WI38 (cell line): ENCODE results near the gene COL18A1.

Experiments
- H3K4me3 ChIP-seq: 2 replicates; pipeline ENCODE4 v1.5.1; 2011; ENCODE audit warnings: low read depth, mild to moderate bottlenecking, control low read depth, low read length
- TF ChIP-seq, protein P1 (sequence below): IDR thresholded peaks from 2 replicates; pipeline ENCODE4 v1.5.1; 2012; ENCODE audit warnings: low read depth, mild to moderate bottlenecking, control low read depth, low read length

The COL18A1 gene

DNA sequence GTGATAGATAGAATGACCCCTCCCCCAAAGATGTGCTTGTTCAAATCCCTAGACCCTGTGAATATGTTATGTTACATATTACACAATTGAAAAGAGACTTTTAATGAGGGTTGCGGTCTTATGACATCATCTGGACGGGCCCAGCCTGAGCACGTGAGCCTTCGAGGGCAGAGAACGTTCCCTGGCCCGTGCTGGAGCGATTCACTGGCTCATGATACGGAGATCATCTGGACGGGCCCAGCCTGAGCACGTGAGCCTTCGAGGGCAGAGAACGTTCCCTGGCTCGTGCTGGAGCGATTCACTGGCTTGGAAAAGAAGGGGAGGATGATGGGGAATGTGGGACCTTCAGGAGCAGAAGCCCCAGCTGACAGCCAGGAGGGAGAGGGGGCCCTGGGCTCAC is 34.4 kb upstream of the COL18A1 start:
- TF ChIP-seq, protein P1, sequence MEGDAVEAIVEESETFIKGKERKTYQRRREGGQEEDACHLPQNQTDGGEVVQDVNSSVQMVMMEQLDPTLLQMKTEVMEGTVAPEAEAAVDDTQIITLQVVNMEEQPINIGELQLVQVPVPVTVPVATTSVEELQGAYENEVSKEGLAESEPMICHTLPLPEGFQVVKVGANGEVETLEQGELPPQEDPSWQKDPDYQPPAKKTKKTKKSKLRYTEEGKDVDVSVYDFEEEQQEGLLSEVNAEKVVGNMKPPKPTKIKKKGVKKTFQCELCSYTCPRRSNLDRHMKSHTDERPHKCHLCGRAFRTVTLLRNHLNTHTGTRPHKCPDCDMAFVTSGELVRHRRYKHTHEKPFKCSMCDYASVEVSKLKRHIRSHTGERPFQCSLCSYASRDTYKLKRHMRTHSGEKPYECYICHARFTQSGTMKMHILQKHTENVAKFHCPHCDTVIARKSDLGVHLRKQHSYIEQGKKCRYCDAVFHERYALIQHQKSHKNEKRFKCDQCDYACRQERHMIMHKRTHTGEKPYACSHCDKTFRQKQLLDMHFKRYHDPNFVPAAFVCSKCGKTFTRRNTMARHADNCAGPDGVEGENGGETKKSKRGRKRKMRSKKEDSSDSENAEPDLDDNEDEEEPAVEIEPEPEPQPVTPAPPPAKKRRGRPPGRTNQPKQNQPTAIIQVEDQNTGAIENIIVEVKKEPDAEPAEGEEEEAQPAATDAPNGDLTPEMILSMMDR: no peak
- no peak overlapping the region for H3K4me3 ChIP-seq

- TF ChIP-seq, protein P1: no peak
- no peak overlapping the region for H3K4me3 ChIP-seq
Observed at GRCh38 chr21:45371081-45371480, 33.9 kb upstream of the COL18A1 start.

GRCh38 chr21:45371655-45372054 is 33.3 kb upstream of the COL18A1 start:
- no peak overlapping the region for H3K4me3 ChIP-seq
- TF ChIP-seq, protein P1: no peak

DNA sequence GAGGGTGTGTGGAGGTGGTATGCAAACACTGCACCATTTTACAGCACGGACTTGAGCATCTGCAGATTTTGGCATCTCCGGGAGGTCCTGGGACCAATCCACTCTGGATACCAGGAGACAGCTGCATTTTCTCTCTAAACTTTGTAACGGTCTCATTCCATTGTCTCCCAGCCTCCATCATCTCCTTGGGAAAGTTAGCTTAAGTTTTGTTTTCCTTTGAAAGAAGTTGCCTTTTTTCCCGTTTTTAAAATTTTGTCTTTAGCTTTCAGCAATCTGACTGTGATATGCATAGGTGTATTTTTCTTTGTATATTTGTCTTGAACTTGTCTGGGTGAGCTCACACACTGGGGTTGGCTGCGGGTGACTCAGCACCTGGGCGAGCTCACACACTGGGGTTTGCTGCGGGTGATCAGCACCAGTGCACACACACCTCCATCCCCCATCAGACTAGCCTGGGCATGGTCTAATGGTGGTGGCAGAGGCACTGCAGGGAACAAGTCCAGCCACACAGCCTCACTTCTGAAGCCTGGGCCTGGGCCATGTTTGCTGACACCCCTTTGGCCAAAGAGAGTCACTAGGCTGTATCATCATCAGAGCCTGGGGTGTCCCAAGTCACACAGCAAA is 32.1 kb upstream of the COL18A1 start:
- no peak overlapping the region for H3K4me3 ChIP-seq
- TF ChIP-seq, protein P1: no peak

DNA sequence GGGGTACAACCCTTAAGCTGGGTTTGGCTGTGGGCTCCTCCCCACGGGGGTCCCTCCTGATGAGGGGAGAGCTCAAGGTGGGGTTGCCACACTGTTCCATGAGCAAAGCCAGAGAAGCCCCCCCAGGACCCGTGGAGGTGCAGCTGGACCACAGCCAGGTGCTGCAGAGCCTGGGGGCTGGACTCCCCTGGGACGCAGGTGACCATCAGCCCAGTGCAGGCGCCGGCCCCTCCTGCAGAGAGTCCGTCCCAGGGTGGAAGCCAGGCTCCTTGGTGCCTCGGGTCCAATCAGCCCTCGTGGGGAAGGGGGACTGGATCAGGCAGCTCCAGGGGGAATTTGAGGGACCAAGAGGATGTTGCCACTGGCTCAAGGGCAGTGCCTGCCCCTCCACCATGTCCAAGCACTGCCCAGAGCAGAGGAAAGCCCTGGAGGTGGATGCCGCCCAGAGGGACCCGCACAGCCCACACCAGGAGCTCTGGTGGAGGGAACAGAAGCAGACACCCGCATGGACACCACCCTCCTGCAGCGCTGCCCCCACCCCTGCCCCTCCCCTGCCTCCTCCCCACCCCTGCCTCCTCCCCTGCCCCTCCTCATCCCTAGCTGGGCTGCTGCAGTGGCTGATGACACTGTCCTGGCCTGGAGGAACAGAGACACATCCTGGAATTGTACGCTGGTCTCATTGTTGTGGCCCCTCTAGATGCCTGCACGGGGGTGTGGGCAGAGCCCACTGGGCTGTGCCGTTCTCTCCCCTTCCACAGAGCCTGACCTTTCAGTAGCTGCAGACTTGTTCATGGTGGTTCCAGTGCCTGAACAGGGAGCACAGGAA is 30.8 kb upstream of the COL18A1 start:
- TF ChIP-seq, protein P1: no peak

DNA sequence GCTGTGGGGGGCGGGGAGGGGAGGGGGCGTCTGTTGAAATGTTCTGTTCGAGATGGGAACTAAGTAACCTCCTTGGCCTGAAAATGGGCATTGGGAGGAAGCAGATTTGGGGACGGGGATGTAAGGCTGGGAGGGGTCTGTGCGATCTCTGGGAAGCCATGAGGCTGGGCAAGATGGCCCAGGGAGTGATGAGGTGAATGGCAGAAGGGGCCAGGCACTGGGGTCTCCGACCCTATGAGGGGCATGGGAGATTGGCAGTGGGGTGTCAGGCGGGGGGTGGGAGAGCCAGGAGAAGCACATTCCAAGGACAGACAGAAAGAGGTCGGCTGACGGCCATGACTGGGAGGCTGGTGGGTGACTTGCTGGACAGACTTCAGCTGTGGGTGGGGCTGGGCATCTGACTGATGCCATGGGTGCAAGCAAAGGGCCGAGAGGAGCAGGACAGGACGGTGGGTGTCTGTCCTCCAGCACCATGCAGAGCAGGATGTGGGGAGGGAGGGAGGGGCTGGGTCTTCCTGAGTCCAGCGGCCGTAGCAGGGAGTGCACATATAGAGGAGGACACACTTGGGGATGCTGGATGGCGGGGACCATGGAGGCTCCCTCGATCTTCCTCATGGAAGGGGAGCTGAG is 30.0 kb upstream of the COL18A1 start:
- no peak overlapping the region for H3K4me3 ChIP-seq
- TF ChIP-seq, protein P1: no peak

More for the DNA sequence above, 30.8 kb upstream of the COL18A1 start:
- H3K4me3 ChIP-seq: no peak overlapping the region
